ENCODE measurements around the gene FAM78B.
A peak's percentile ranks its signal among the peaks of the same experiment; 100 is the strongest.

FAM78B gene

DNA sequence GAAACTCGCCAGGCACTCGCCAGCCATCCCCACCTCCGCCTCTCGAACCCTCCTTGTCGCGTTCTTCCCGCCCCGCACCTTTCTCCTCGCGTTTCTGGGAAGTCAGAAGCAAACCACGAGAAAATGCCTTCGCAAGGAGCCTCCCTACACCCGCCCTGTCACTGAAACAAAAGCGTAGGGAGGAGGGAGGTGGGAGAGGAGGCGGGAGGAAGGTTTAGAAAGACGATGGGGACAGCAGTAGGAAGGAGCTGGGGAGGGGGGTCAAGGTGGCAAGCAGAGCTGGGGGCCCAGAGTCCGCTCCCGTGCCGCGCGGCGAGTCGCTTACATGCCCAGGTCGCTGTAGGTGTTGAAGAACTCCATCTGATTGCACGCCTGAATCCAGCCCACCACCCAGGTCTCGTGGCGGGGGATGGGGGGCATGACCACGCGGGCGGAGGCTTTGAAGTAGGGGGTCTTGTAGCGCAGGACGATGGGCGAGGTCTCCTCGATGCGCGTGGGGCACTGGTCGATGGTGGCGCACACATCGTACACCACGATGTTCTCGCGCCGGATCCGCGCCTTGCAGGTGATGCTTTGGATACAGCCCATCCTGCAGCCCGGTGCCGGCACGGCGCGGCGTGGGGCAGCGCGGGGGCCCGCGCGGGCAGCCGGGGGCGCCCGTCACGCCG lies 1.0 kb downstream of the FAM78B start:
- no peak for TF ChIP-seq ZFX (IDR thresholded peaks at IDR 0.05; ENCODE audit: borderline replicate concordance)
- TF ChIP-seq, protein P1, sequence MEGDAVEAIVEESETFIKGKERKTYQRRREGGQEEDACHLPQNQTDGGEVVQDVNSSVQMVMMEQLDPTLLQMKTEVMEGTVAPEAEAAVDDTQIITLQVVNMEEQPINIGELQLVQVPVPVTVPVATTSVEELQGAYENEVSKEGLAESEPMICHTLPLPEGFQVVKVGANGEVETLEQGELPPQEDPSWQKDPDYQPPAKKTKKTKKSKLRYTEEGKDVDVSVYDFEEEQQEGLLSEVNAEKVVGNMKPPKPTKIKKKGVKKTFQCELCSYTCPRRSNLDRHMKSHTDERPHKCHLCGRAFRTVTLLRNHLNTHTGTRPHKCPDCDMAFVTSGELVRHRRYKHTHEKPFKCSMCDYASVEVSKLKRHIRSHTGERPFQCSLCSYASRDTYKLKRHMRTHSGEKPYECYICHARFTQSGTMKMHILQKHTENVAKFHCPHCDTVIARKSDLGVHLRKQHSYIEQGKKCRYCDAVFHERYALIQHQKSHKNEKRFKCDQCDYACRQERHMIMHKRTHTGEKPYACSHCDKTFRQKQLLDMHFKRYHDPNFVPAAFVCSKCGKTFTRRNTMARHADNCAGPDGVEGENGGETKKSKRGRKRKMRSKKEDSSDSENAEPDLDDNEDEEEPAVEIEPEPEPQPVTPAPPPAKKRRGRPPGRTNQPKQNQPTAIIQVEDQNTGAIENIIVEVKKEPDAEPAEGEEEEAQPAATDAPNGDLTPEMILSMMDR (IDR thresholded peaks at IDR 0.05) = no peak
- H3K27ac ChIP-seq = no peak overlapping the region

GRCh38 chr1:166164995-166165660 lies 1.7 kb downstream of the FAM78B start:
- TF ChIP-seq ZFX (IDR thresholded peaks at IDR 0.05; ENCODE audit: borderline replicate concordance) = no peak
- TF ChIP-seq, protein P1 (IDR thresholded peaks at IDR 0.05) = peak; percentile 77
- H3K27ac ChIP-seq = no peak overlapping the region

GRCh38 chr1:166164646-166164994 lies 2.2 kb downstream of the FAM78B start:
- no peak overlapping the region for H3K27ac ChIP-seq
- TF ChIP-seq ZFX (IDR thresholded peaks at IDR 0.05; ENCODE audit: borderline replicate concordance) = no peak
- TF ChIP-seq, protein P1 (IDR thresholded peaks at IDR 0.05) = no peak

- TF ChIP-seq, protein P1 (IDR thresholded peaks at IDR 0.05) = no peak
- no peak for TF ChIP-seq ZFX (IDR thresholded peaks at IDR 0.05; ENCODE audit: borderline replicate concordance)
- H3K27ac ChIP-seq = no peak overlapping the region
Observed at GRCh38 chr1:166159656-166160055, 7.1 kb downstream of the FAM78B start.

DNA sequence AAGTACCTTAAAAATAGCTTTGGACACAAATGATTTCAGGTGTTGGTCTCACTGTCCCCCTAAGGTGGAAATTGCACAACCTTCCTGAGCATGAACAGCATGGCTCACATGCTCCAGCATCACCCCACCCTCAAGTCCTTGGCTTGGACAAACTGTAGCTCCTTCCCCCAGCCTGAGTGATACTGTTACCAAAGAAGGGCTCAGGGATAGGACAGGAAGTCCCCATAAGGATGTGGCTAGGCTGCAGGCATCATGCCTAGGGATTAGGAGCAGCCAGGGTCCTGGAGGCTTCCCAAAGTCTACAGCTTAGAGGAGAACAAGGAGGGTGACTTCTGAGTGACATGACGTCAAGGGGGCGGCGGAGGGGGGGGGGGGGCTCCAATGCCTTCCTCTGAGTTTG lies 10.1 kb downstream of the FAM78B start:
- no peak overlapping the region for H3K27ac ChIP-seq
- TF ChIP-seq ZFX (IDR thresholded peaks at IDR 0.05; ENCODE audit: borderline replicate concordance) = no peak
- TF ChIP-seq, protein P1 (IDR thresholded peaks at IDR 0.05) = no peak

DNA sequence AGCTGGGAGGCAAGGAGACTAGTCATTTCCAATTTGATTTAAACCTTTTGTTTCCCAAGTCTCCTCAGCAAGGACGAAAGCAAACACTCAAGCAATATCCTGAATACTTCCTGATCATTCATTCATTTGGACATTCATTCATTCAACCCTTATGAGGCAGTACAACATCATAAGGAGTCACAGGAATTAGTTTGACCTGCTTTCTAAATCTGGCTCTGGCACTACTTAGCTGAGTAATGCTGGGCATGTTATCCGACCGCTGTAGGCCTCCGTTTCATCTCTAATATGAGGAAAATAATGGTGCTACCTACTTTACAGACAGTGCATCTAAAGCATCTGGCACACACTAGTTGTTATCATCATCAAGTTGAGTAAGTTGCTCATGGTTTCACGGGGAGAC lies 11.7 kb downstream of the FAM78B start:
- TF ChIP-seq, protein P1 (IDR thresholded peaks at IDR 0.05) = no peak
- TF ChIP-seq ZFX (IDR thresholded peaks at IDR 0.05; ENCODE audit: borderline replicate concordance) = no peak
- no peak overlapping the region for H3K27ac ChIP-seq

Measured in 22Rv1 (cell line).